ENCODE measurements around the gene HTT-AS. TPM values are rescaled to one million over a fixed set of nuclear protein-coding genes. Genes with fewer than 3 reads are reported as not detected.

HTT-AS gene
- total RNA-seq, 4 donors from 2014 or later: not detected

DNA sequence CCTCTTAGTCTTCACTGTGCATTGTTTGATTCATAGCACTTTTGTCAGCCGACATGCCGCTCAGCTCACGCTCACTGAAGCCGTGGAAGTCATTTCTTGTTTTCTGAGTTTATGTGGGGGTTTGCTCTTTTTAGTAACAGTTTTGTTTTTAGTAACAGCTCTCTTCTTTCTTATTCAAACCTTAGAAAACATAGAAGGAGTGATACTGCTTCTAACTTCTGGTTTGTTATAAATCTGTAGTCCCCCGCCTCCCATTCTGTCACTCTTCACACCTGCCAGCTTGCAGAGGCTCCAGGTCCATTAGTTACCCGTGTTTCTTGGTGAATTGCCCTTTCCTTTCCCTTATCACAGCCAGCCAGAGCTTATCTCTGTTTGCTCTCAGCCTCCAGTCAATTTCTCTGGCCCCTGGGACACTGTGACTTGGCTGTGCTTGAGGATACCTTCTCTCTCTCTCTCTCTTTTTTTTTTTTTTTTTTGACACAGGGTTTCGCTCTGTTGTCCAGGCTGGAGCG, 60.4 kb downstream of the HTT-AS start:
- H3K27ac ChIP-seq: no peak overlapping the region

More for the DNA sequence above, 60.4 kb downstream of the HTT-AS start:
- Histone ChIP-seq H3K4me1 (peaks cover 10 to 31% (median 13%) of the 10 kb centered on the region in 3 donors), H3K9me3 (no peaks in the 10 kb centered on the region), H3K27me3 (no peaks in the 10 kb centered on the region), H3K4me3 (no peak overlapping the region), H3K36me3 (no peaks in the 10 kb centered on the region)
- 73 to 78% methylated on average over 8 of the region's 8 CpGs for WGBS, 2 donors
- TF ChIP-seq, protein P1, sequence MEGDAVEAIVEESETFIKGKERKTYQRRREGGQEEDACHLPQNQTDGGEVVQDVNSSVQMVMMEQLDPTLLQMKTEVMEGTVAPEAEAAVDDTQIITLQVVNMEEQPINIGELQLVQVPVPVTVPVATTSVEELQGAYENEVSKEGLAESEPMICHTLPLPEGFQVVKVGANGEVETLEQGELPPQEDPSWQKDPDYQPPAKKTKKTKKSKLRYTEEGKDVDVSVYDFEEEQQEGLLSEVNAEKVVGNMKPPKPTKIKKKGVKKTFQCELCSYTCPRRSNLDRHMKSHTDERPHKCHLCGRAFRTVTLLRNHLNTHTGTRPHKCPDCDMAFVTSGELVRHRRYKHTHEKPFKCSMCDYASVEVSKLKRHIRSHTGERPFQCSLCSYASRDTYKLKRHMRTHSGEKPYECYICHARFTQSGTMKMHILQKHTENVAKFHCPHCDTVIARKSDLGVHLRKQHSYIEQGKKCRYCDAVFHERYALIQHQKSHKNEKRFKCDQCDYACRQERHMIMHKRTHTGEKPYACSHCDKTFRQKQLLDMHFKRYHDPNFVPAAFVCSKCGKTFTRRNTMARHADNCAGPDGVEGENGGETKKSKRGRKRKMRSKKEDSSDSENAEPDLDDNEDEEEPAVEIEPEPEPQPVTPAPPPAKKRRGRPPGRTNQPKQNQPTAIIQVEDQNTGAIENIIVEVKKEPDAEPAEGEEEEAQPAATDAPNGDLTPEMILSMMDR (IDR thresholded peaks at IDR 0.05): no peak
- no peak for TF ChIP-seq POLR2A (IDR thresholded peaks at IDR 0.05)
- intact Hi-C loops (cut with DNase I): no loop called here
- DNase-seq: no peak

Small RNAs within 50 kb of the gene (small RNA-seq; reads per million reads assigned to genes)
- gene RF02134 (0 reads per million in 4 donors), gene RF02135 (0 reads per million in 4 donors), gene RNU6-204P (0 to 0.15 (median 0) reads per million in 4 donors)

Other genes starting within 250 kb of the HTT-AS start
- 100 to 1,000 TPM in 2 of 4 donors, 10 to 100 TPM in 2; 81.7 to 144 (median 103) TPM for gene ADD1, start 230.7 kb downstream of the HTT-AS start, total RNA-seq
- gene NOP14, start 111.1 kb downstream of the HTT-AS start, total RNA-seq: 10 to 100 TPM; 22.6 to 31.3 (median 24.7) TPM
- 1 to 10 TPM; 2.9 to 5.5 (median 3.7) TPM for gene GRK4, start 111.0 kb downstream of the HTT-AS start, total RNA-seq
- gene HTT, start 143 bp upstream of the HTT-AS start, total RNA-seq: 100 to 1,000 TPM in 1 of 4 donors, 10 to 100 TPM in 3; 37.5 to 119 (median 48.7) TPM
- gene MSANTD1, start 174.6 kb upstream of the HTT-AS start, total RNA-seq: under 1 TPM in 3 of 4 donors, not detected in 1; 0.15 to 0.95 (median 0.18) TPM
- 10 to 100 TPM; 39.0 to 74.7 (median 69.9) TPM for gene RGS12, start 218.5 kb upstream of the HTT-AS start, total RNA-seq

Measured in esophagus squamous epithelium (tissue), 5 donors.